ENCODE data around the gene CCL25.

GRCh38 chr19:8020681-8021080 lies 31.9 kb upstream of the CCL25 start:
- TF ChIP-seq POLR2AphosphoS5 (IDR thresholded peaks at IDR 0.05) (no peak), EP300 (IDR thresholded peaks at IDR 0.05) (no peak)
- TF ChIP-seq, protein P1, sequence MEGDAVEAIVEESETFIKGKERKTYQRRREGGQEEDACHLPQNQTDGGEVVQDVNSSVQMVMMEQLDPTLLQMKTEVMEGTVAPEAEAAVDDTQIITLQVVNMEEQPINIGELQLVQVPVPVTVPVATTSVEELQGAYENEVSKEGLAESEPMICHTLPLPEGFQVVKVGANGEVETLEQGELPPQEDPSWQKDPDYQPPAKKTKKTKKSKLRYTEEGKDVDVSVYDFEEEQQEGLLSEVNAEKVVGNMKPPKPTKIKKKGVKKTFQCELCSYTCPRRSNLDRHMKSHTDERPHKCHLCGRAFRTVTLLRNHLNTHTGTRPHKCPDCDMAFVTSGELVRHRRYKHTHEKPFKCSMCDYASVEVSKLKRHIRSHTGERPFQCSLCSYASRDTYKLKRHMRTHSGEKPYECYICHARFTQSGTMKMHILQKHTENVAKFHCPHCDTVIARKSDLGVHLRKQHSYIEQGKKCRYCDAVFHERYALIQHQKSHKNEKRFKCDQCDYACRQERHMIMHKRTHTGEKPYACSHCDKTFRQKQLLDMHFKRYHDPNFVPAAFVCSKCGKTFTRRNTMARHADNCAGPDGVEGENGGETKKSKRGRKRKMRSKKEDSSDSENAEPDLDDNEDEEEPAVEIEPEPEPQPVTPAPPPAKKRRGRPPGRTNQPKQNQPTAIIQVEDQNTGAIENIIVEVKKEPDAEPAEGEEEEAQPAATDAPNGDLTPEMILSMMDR (IDR thresholded peaks at IDR 0.05), result no peak

Data from upper lobe of left lung (tissue), 4 donors.